OCI-LY7 (cell line): ENCODE measurements around the gene ENPP7.

ENCODE experiments used
- EZH2phosphoT487 ChIP-seq: fragments of 200-600 bp; sonication (generic); IDR thresholded peaks from 2 replicates; pipeline ENCODE4 v1.6.1; 2018; ENCODE audit warnings: low read depth, borderline replicate concordance, mild to moderate bottlenecking, mixed run types, antibody characterized with exemption, low read length, moderate library complexity, mixed read lengths
- TF ChIP-seq, protein P1 (sequence below): fragments of 200-600 bp; sonication (generic); conservative IDR thresholded peaks from 2 replicates; pipeline ENCODE4 v1.5.1; 2014; ENCODE audit warnings: mild to moderate bottlenecking, antibody characterized with exemption, low read length, moderate library complexity, mixed read lengths

DNA sequence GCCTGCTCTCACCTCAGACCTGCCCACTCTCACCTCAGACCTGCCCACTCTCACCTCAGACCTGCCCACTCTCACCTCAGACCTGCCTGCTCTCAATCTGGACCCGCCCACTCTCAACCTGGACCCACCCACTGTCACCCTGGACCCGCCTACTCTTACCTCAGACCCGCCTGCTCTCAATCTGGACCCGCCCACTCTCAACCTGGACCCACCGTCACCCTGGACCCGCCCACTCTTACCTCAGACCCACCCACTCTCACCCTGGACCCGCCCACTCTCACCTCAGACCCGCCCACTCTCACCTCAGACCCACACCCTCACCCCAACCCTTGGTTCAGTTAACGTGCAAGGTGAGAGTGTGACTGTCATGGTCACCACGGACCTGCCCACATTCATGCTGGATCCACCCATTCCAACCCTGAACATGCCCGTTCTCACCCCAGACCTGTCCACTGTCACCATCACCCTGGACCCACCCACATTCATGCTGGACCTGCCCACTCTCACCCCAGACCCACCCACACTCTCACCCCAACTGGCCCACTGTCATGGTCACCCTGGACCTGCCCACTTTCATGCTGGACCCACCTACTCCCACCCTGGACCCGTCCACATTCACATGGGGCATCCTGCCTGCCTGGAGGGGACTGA, 31.2 kb upstream of the ENPP7 start:
- TF ChIP-seq, protein P1, sequence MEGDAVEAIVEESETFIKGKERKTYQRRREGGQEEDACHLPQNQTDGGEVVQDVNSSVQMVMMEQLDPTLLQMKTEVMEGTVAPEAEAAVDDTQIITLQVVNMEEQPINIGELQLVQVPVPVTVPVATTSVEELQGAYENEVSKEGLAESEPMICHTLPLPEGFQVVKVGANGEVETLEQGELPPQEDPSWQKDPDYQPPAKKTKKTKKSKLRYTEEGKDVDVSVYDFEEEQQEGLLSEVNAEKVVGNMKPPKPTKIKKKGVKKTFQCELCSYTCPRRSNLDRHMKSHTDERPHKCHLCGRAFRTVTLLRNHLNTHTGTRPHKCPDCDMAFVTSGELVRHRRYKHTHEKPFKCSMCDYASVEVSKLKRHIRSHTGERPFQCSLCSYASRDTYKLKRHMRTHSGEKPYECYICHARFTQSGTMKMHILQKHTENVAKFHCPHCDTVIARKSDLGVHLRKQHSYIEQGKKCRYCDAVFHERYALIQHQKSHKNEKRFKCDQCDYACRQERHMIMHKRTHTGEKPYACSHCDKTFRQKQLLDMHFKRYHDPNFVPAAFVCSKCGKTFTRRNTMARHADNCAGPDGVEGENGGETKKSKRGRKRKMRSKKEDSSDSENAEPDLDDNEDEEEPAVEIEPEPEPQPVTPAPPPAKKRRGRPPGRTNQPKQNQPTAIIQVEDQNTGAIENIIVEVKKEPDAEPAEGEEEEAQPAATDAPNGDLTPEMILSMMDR = no peak
- TF ChIP-seq EZH2phosphoT487 = no peak
